ENCODE data around the gene LPP.

DNA sequence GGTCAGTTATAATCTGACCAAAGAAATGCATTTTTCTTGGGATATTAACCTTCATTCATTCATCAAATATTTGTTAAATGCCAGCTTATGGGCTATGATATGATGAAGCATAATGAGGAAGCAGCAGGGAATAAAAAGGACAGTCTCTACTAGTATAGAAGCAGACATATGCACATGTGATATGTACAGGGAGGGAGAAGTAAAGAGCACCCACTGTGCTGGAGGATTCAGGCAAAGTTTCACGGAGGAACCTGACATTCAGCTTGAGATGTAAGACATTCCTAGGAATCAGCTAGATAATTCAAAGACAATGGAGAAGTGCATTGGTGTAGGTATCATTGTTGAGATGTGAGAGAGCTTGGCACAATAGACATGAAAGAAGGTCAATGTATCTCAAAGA is 450.7 kb downstream of the LPP start:
- TF ChIP-seq CTCF (IDR thresholded peaks at IDR 0.05) = no peak
- TF ChIP-seq POLR2A (IDR thresholded peaks at IDR 0.05) = no peak

Measured in stomach (tissue), 4 donors.